Suprapubic skin (tissue), 4 donors: ENCODE results near the gene KHDC3L. TPM values are rescaled to one million over a fixed set of nuclear protein-coding genes. Genes with fewer than 3 reads are reported as not detected.
"Not testable (repeated sequence)": the region's sequence is repeated elsewhere in the genome, so short reads cannot be mapped to it uniquely, and the experiment has no call there.

ENCODE experiments used
- DNase-seq, 2 donors: peaks; one replicate each; pipeline ENCODE4 v3.0.0-alpha.2; 2019; ENCODE audit warnings: low spot score in 2 of 2
- H3K27ac ChIP-seq: fragments of 200-600 bp; sonication (generic); one replicate; pipeline ENCODE4 v1.5.1; 2019
- H3K27me3 ChIP-seq: fragments of 200-600 bp; sonication (generic); one replicate; pipeline ENCODE4 v1.5.1; 2019
- H3K36me3 ChIP-seq: fragments of 200-600 bp; sonication (generic); one replicate; pipeline ENCODE4 v1.5.1; 2019
- H3K4me1 ChIP-seq: fragments of 200-600 bp; sonication (generic); one replicate; pipeline ENCODE4 v1.5.1; 2019
- H3K4me3 ChIP-seq: fragments of 200-600 bp; sonication (generic); one replicate; pipeline ENCODE4 v1.5.1; 2019; ENCODE audit warnings: mild to moderate bottlenecking
- H3K9me3 ChIP-seq: fragments of 200-600 bp; sonication (generic); one replicate; pipeline ENCODE4 v1.5.1; 2019
- CTCF ChIP-seq, 2 donors: fragments of 200-600 bp in 1 of 2; fragments of 450-650 bp in 1 of 2; sonication (generic) in 1 of 2; IDR thresholded peaks; one replicate each; pipeline ENCODE4 v1.5.1; 2016 to 2019; ENCODE audit warnings: antibody characterized with exemption in 2 of 2, mild to moderate bottlenecking in 1 of 2, moderate library complexity in 1 of 2
- EP300 ChIP-seq: sonication (generic); formaldehyde crosslinking; IDR thresholded peaks from one replicate; pipeline ENCODE4 v1.6.1; 2017; ENCODE audit warnings: antibody characterized with exemption
- POLR2A ChIP-seq, 2 donors: fragments of 450-650 bp; IDR thresholded peaks; one replicate each; pipeline ENCODE4 v1.6.1; 2017; ENCODE audit warnings: antibody characterized with exemption in 2 of 2, mild to moderate bottlenecking in 2 of 2, moderate library complexity in 2 of 2
- POLR2AphosphoS5 ChIP-seq, 3 donors: sonication (generic); formaldehyde crosslinking; IDR thresholded peaks; one replicate each; pipeline ENCODE4 v1.6.1; 2017; ENCODE audit warnings: antibody characterized with exemption in 3 of 3
- WGBS: methylation state at CpG from one replicate; pipeline ENCODE4 v1.1.5; 2018; 5-methylcytosine and 5-hydroxymethylcytosine counted together
- total RNA-seq, 4 donors: library from RNA; depleted of rRNA; stranded (reverse); fragments of >200 nt; gene quantifications; one replicate each; pipeline ENCODE4 v1.1.0, GENCODE V29; 2016

The KHDC3L gene
- total RNA-seq, 4 donors from 2014 or later, result not detected

GRCh38 chr6:73369563-73369962, 7.1 kb downstream of the KHDC3L start, which contains the start of gene OOEP:
TSS of gene OOEP (minus strand) at chr6:73369897. CDS start at chr6:73369792, 105 bp downstream.
- DNase-seq, result no peak

GRCh38 chr6:73371984-73372383, 9.5 kb downstream of the KHDC3L start:
- H3K27ac ChIP-seq, result no peak overlapping the region
- WGBS, result 98% methylated on average over 4 of the region's 4 CpGs
- H3K4me3 ChIP-seq, result no peak overlapping the region

More at GRCh38 chr6:73369563-73369962, 7.1 kb downstream of the KHDC3L start, which contains the start of gene OOEP:
- H3K4me3 ChIP-seq, result no peak within 1 kb of the TSS
- WGBS, result 94% methylated on average over 33 of the region's 36 CpGs
- H3K9me3 ChIP-seq, result peaks cover 9% of the 10 kb centered on the region
- H3K36me3 ChIP-seq, result no peaks in the 10 kb centered on the region
- H3K27me3 ChIP-seq, result no peaks in the 10 kb centered on the region
- TF ChIP-seq CTCF (IDR thresholded peaks at IDR 0.05) (no peak), EP300 (no peak), POLR2A (IDR thresholded peaks at IDR 0.05) (no peak), POLR2AphosphoS5 (IDR thresholded peaks at IDR 0.05) (no peak)
- H3K4me1 ChIP-seq, result no peaks in the 10 kb centered on the region
- H3K27ac ChIP-seq, result no peak within 1 kb of the TSS

GRCh38 chr6:73372516-73372915, 10.1 kb downstream of the KHDC3L start:
- no peaks in the 10 kb centered on the region for H3K4me1 ChIP-seq
- TF ChIP-seq POLR2AphosphoS5 (IDR thresholded peaks at IDR 0.05), result no peak
- no peak for TF ChIP-seq EP300
- no peak for TF ChIP-seq CTCF (IDR thresholded peaks at IDR 0.05)
- no peak for TF ChIP-seq POLR2A (IDR thresholded peaks at IDR 0.05)
- no peak overlapping the region for H3K4me3 ChIP-seq
- no peaks in the 10 kb centered on the region for H3K36me3 ChIP-seq
- 68% methylated on average over 10 of the region's 10 CpGs for WGBS
- peaks cover 9% of the 10 kb centered on the region for H3K9me3 ChIP-seq
- H3K27me3 ChIP-seq, result no peaks in the 10 kb centered on the region
- DNase-seq, result no peak
- no peak overlapping the region for H3K27ac ChIP-seq

More at GRCh38 chr6:73371984-73372383, 9.5 kb downstream of the KHDC3L start:
- Histone ChIP-seq H3K9me3 (peaks cover 9% of the 10 kb centered on the region), H3K36me3 (no peaks in the 10 kb centered on the region), H3K27me3 (no peaks in the 10 kb centered on the region), H3K4me1 (no peaks in the 10 kb centered on the region)
- no peak for DNase-seq
- TF ChIP-seq EP300 (no peak), POLR2A (IDR thresholded peaks at IDR 0.05) (no peak)

GRCh38 chr6:73375216-73375615, 12.8 kb downstream of the KHDC3L start:
- no peaks in the 10 kb centered on the region for H3K27me3 ChIP-seq
- TF ChIP-seq POLR2A (IDR thresholded peaks at IDR 0.05), result no peak
- TF ChIP-seq POLR2AphosphoS5 (IDR thresholded peaks at IDR 0.05), result no peak
- no peak for TF ChIP-seq CTCF (IDR thresholded peaks at IDR 0.05)
- TF ChIP-seq EP300, result no peak
- peaks cover 9% of the 10 kb centered on the region for H3K9me3 ChIP-seq
- WGBS, result 57% methylated on average over 1 of the region's 1 CpG
- H3K27ac ChIP-seq, result no peak overlapping the region
- H3K36me3 ChIP-seq, result no peaks in the 10 kb centered on the region
- DNase-seq, result no peak
- H3K4me3 ChIP-seq, result no peak overlapping the region
- H3K4me1 ChIP-seq, result no peaks in the 10 kb centered on the region

- H3K27me3 ChIP-seq, result no peaks in the 10 kb centered on the region
- no peak for TF ChIP-seq POLR2AphosphoS5 (IDR thresholded peaks at IDR 0.05)
- TF ChIP-seq EP300, result no peak
- TF ChIP-seq POLR2A (IDR thresholded peaks at IDR 0.05), result no peak
- no peak for TF ChIP-seq CTCF (IDR thresholded peaks at IDR 0.05)
- no peak overlapping the region for H3K27ac ChIP-seq
- no peak for DNase-seq
- H3K4me3 ChIP-seq, result no peak overlapping the region
- WGBS, result 57% methylated on average over 3 of the region's 3 CpGs
- H3K4me1 ChIP-seq, result no peaks in the 10 kb centered on the region
- no peaks in the 10 kb centered on the region for H3K36me3 ChIP-seq
- H3K9me3 ChIP-seq, result peaks cover 4% of the 10 kb centered on the region
Measured at GRCh38 chr6:73377225-73377624, 14.8 kb downstream of the KHDC3L start.

GRCh38 chr6:73381531-73381930, 19.1 kb downstream of the KHDC3L start:
- not testable (repeated sequence) for H3K36me3 ChIP-seq, H3K9me3 ChIP-seq, H3K27ac ChIP-seq, DNase-seq, H3K27me3 ChIP-seq, H3K4me3 ChIP-seq, H3K4me1 ChIP-seq
- WGBS, result 93% methylated on average over 10 of the region's 10 CpGs
